Endothelial cell of umbilical vein (primary cell): Measurements from ENCODE around the gene ZNF20. TPM values are rescaled to one million over a fixed set of nuclear protein-coding genes. Genes with fewer than 3 reads are reported as not detected.

Experiments
- BruUV-seq: library from RNA; stranded (reverse); fragments of 400-500 nt; replicated peaks from 2 replicates; lab custom pipeline; 2021; lab: Mats Ljungman, UMichigan
- CTCF ChIA-PET: fragments of 300-600, 350-600 bp; sonication (Branson Sonifier 250); formaldehyde crosslinking; loops from one replicate; lab custom pipeline; 2021; ENCODE audit warnings: antibody characterized with exemption, inconsistent platforms; lab: Charles Lee
- POLR2A ChIA-PET: fragments of 300-600, 350-600 bp; sonication (Branson Sonifier 250); formaldehyde crosslinking; loops from one replicate; lab custom pipeline; 2021; ENCODE audit warnings: antibody characterized with exemption, inconsistent platforms; lab: Charles Lee
- DNase-seq: peaks from one replicate; pipeline ENCODE4 v3.0.0-alpha.2; 2011; ENCODE audit warnings: low read depth, low spot score
- FAIRE-seq: peaks from 2 replicates; lab custom pipeline; 2011; peaks lifted over from hg19 to GRCh38; lab: Jason Lieb, UNC
- H2AFZ ChIP-seq: 2 replicates; pipeline ENCODE4 v1.6.0; 2012; ENCODE audit warnings: low read depth, low read length, control low read depth, inconsistent platforms
- H3K27ac ChIP-seq: 2 replicates; pipeline ENCODE4 v1.5.1; 2011; ENCODE audit warnings: low read depth, mild to moderate bottlenecking, control low read depth, low read length, moderate library complexity; ENCODE audit not compliant: insufficient read depth
- H3K27me3 ChIP-seq, 2 experiments: 2 replicates each; pipeline versions ENCODE4 v1.6.0 to v1.6.1; 2011; ENCODE audit warnings: low read length in 2 of 2, mixed read lengths in 1 of 2; ENCODE audit not compliant: control insufficient read depth in 2 of 2, insufficient read depth in 2 of 2
- H3K36me3 ChIP-seq, 2 experiments: 2 replicates in 1 of 2; 3 replicates in 1 of 2; pipeline ENCODE4 v1.5.1; 2011; ENCODE audit warnings: low read length in 2 of 2, mild to moderate bottlenecking in 1 of 2, moderate library complexity in 1 of 2; ENCODE audit not compliant: control insufficient read depth in 2 of 2, insufficient read depth in 2 of 2; ENCODE audit errors: extremely low read depth in 1 of 2
- H3K4me1 ChIP-seq: 3 replicates; pipeline ENCODE4 v1.5.1; 2011; ENCODE audit warnings: mild to moderate bottlenecking, low read length; ENCODE audit not compliant: control insufficient read depth, insufficient read depth; ENCODE audit errors: extremely low read depth
- H3K4me2 ChIP-seq: 2 replicates; pipeline ENCODE4 v1.6.1; 2011; ENCODE audit warnings: low read length, control low read depth, mixed read lengths; ENCODE audit not compliant: insufficient read depth
- H3K4me3 ChIP-seq, 3 experiments: fragments of 200-600 bp in 1 of 3; sonication (generic), shearing (Covaris generic) in 1 of 3; replicated peaks in 1 of 3; 2 replicates each; pipeline ENCODE4 v1.5.1; 2011 to 2016; ENCODE audit warnings: control low read depth in 3 of 3, low read length in 3 of 3, mild to moderate bottlenecking in 2 of 3, inconsistent platforms in 1 of 3, low read depth in 1 of 3, moderate library complexity in 1 of 3; ENCODE audit not compliant: insufficient read depth in 1 of 3
- H3K79me2 ChIP-seq: 2 replicates; pipeline ENCODE4 v1.6.0; 2012; ENCODE audit warnings: low read length, inconsistent platforms; ENCODE audit not compliant: control insufficient read depth, insufficient read depth
- H3K9ac ChIP-seq: replicated peaks from 2 replicates; pipeline ENCODE3; 2011; ENCODE audit warnings: low read length, control low read depth; ENCODE audit not compliant: insufficient read depth; ENCODE audit errors: extremely low read depth
- H3K9me1 ChIP-seq: replicated peaks from 3 replicates; pipeline ENCODE4 v1.6.0; 2011; ENCODE audit warnings: mild to moderate bottlenecking, low read length; ENCODE audit not compliant: control insufficient read depth, insufficient read depth; ENCODE audit errors: extremely low read depth
- H3K9me3 ChIP-seq: replicated peaks from 2 replicates; pipeline ENCODE4 v1.5.1; 2012; ENCODE audit warnings: low read length, inconsistent platforms; ENCODE audit not compliant: control insufficient read depth, insufficient read depth
- H4K20me1 ChIP-seq: replicated peaks from 2 replicates; pipeline ENCODE3; 2011; ENCODE audit warnings: mild to moderate bottlenecking, low read length; ENCODE audit not compliant: control insufficient read depth, insufficient read depth; ENCODE audit errors: extremely low read depth
- EZH2 ChIP-seq: IDR thresholded peaks from 2 replicates; pipeline ENCODE4 v1.6.1; 2012; ENCODE audit warnings: borderline replicate concordance, low read depth, mild to moderate bottlenecking, moderate library complexity, low read length, inconsistent platforms; ENCODE audit not compliant: severe bottlenecking
- FOS ChIP-seq: IDR thresholded peaks from 2 replicates; pipeline ENCODE4 v1.6.1; 2011; ENCODE audit warnings: mild to moderate bottlenecking, low read length, moderate library complexity, borderline replicate concordance; ENCODE audit not compliant: insufficient read depth
- JUN ChIP-seq: IDR thresholded peaks from 2 replicates; pipeline ENCODE4 v1.6.1; 2011; ENCODE audit warnings: borderline replicate concordance, low read depth; ENCODE audit not compliant: insufficient read length, insufficient read depth
- MYC ChIP-seq: IDR thresholded peaks from one replicate; pipeline ENCODE4 v1.6.1; 2011; ENCODE audit warnings: mild to moderate bottlenecking, low read depth, low read length
- POLR2AphosphoS5 ChIP-seq: IDR thresholded peaks from 2 replicates; pipeline ENCODE4 v1.6.1; 2012; ENCODE audit warnings: low read depth, mild to moderate bottlenecking, control low read depth, low read length, moderate library complexity; ENCODE audit not compliant: insufficient read depth
- dilution Hi-C: fragments of 300-500 bp; cut with MboI; formaldehyde crosslinking; loops from one replicate; pipeline ENCODE4 v1.15.0; 2019; ENCODE audit warnings: low sequenced_read_pairs; ENCODE audit not compliant: extremely low pct_ligation_motif_present
- intact Hi-C: fragments of 100-400 bp; cut with micrococcal nuclease; formaldehyde crosslinking; loops from one replicate; pipeline ENCODE4 v1.10.0; 2022
- polyA plus RNA-seq, 4 experiments: library from polyadenylated mRNA; depleted of rRNA in 3 of 4; stranded (reverse) in 3 of 4; unstranded in 1 of 4; fragments of >200 nt; gene quantifications; 2 replicates each; pipeline versions ENCODE4 v1.2.1 to v1.2.3, GENCODE V29; 2011 to 2012; ENCODE audit warnings: missing spikeins in 1 of 4
- total RNA-seq: library from RNA; stranded (reverse); gene quantifications from 2 replicates; pipeline ENCODE4 v1.2.3, GENCODE V29; 2021
- TF ChIP-seq, protein P1 (sequence below): IDR thresholded peaks from 2 replicates; pipeline ENCODE4 v1.6.1; 2011; ENCODE audit not compliant: insufficient read depth, insufficient read length
- TF ChIP-seq, protein P2 (sequence below), 2 donors: IDR thresholded peaks; 1 replicate in 1 of 2; 2 replicates in 1 of 2; pipeline ENCODE4 v1.5.1; 2011; ENCODE audit warnings: low read length in 2 of 2, mild to moderate bottlenecking in 2 of 2, moderate library complexity in 2 of 2, control low read depth in 1 of 2, inconsistent platforms in 1 of 2, low read depth in 1 of 2; ENCODE audit not compliant: insufficient read depth in 1 of 2; ENCODE audit errors: extremely low read depth in 1 of 2

Gene ZNF20
- total and polyA plus RNA-seq, 2 donors (not counting 3 experiments of a cell fraction or from before 2014, with no cell fraction given): 0.35 TPM

DNA sequence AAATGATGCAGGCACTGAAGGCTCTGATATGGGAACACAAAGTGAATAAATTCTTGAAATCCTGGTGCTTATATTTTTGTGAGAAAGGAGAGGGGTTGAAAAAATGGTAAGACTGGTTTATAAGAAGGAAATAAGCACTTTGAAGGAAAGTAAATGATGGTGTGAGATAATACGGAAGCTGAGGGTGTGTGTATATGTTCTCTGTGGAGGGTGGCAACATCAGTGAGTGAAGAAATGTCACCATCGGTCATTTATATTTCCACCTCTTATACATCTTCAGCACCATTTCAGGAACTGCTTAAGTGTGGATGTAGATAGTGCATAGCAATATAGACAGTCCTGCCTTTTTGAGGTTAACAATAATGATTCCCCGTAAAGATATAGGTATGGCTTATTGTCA lies 40.2 kb upstream of the ZNF20 start:
- Histone ChIP-seq H3K4me1 (no peaks in the 10 kb centered on the region), H2AFZ (no peak overlapping the region), H3K9ac (no peak overlapping the region), H4K20me1 (no peaks in the 10 kb centered on the region), H3K79me2 (no peaks in the 10 kb centered on the region), H3K4me2 (no peak overlapping the region), H3K36me3 (no peaks in the 10 kb centered on the region), H3K9me3 (peaks cover 4% of the 10 kb centered on the region), H3K4me3 (no peak overlapping the region), H3K9me1 (no peaks in the 10 kb centered on the region), H3K27me3 (no peaks in the 10 kb centered on the region), H3K27ac (no peak overlapping the region)
- POLR2A ChIA-PET: no interaction called here
- no TSS peak for BruUV-seq
- dilution Hi-C loops (no loop called here), intact Hi-C loops (no loop called here)
- CTCF ChIA-PET: no interaction called here
- no peak for FAIRE-seq
- no peak for DNase-seq
- TF ChIP-seq POLR2AphosphoS5 (no peak), EZH2 (no peak), JUN (no peak), MYC (no peak), FOS (no peak)
- TF ChIP-seq, protein P1, sequence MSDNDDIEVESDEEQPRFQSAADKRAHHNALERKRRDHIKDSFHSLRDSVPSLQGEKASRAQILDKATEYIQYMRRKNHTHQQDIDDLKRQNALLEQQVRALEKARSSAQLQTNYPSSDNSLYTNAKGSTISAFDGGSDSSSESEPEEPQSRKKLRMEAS: no peak
- TF ChIP-seq, protein P2, sequence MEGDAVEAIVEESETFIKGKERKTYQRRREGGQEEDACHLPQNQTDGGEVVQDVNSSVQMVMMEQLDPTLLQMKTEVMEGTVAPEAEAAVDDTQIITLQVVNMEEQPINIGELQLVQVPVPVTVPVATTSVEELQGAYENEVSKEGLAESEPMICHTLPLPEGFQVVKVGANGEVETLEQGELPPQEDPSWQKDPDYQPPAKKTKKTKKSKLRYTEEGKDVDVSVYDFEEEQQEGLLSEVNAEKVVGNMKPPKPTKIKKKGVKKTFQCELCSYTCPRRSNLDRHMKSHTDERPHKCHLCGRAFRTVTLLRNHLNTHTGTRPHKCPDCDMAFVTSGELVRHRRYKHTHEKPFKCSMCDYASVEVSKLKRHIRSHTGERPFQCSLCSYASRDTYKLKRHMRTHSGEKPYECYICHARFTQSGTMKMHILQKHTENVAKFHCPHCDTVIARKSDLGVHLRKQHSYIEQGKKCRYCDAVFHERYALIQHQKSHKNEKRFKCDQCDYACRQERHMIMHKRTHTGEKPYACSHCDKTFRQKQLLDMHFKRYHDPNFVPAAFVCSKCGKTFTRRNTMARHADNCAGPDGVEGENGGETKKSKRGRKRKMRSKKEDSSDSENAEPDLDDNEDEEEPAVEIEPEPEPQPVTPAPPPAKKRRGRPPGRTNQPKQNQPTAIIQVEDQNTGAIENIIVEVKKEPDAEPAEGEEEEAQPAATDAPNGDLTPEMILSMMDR (IDR thresholded peaks at IDR 0.05; ENCODE audit: extremely low read depth in 1 of 2, insufficient read depth in 1 of 2, low read depth in 1 of 2, low read length in 2 of 2): no peak
